Endothelial cell of coronary artery (primary cell): ENCODE data around the gene CELF5. TPM values are rescaled to one million over a fixed set of nuclear protein-coding genes. Genes with fewer than 3 reads are reported as not detected.

Source experiments
- total RNA-seq: library from RNA; depleted of rRNA; stranded (reverse); fragments of >200 nt; gene quantifications from 2 replicates; pipeline ENCODE4 v1.2.3, GENCODE V29; 2014

CELF5 gene
- total RNA-seq, result not detected in 2 replicates

GRCh38 chr19:3224346-3225168 lies at the start of gene CELF5:
CELF5 (plus strand) TSS chr19:3224661; CDS start chr19:3224740, 79 bp downstream.

DNA sequence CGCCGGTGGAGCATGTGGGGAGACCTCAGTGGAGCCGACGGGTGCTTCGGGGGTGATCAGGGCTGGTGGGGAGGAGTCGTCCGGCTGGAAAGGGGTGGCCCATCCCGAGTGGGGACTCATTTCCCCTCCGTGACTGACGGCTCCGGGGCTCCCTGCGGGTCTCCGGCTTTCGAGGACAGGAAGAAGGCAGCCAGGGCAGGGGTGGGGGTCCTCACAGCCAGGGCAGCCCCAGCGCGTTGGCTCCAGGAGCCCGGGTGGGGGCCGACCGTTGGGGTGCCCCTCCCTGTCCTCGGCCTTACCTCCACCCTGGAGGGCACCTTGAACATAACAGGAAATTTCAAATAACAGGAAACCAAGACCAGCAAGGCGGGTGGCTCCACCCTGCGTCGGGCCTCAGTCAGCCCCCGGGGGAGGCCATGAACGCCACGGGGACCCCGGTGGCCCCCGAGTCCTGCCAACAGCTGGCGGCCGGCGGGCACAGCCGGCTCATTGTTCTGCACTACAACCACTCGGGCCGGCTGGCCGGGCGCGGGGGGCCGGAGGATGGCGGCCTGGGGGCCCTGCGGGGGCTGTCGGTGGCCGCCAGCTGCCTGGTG lies 46.0 kb upstream of the CELF5 start, which contains the start of gene S1PR4:
S1PR4 (plus strand) TSS at position 393 of the 596 bp plus-strand sequence; CDS start at position 417, 24 bp downstream.

DNA sequence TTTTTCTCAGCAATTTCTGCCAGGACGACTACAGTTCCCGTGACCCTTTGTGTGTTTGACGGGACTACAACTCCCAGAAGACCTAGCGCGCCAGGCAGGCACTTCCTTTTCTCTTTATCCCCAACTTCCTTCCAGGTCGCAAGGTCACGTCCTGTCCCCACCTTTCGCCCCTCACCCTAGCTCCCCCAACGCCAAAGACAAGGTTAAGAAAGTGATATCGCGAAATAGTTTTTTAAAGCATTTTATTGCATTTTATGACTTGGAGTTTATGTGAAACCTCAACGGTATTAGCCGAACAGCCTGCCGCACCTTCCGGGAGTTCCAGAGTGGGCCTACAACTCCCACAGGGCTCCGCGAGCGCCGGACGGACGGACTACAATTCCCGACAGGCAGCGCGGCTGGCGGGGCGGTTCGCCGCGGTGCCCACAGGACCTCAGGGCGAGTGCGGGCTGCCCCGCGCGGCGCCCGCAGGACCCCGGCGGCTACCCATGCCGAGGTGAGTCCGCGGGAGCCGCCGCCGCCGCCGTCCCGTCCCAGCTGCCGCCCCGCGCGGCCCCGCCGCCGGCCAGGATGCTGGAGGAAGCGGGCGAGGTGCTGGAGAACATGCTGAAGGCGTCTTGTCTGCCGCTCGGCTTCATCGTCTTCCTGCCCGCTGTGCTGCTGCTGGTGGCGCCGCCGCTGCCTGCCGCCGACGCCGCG lies 38.9 kb upstream of the CELF5 start, which contains the start of gene NCLN:
NCLN (plus strand) TSS at position 470 of the 699 bp plus-strand sequence; CDS start at position 571, 101 bp downstream.

Other genes starting within 250 kb of the CELF5 start
- gene TLE6, start 247.1 kb upstream of the CELF5 start, total RNA-seq, result 0.99 and 4.5 TPM in 2 replicates
- 11.8 and 47.5 TPM in 2 replicates for gene TLE2, start 195.4 kb upstream of the CELF5 start, total RNA-seq
- 148 and 183 TPM in 2 replicates for gene TLE5, start 162.2 kb upstream of the CELF5 start, total RNA-seq
- 84.1 and 92.1 TPM in 2 replicates for gene GNA11, start 130.3 kb upstream of the CELF5 start, total RNA-seq
- gene GNA15, start 88.6 kb upstream of the CELF5 start, total RNA-seq, result under 0.01 TPM in 1 of 2 replicates, not detected in the other
- 0.47 and 1.1 TPM in 2 replicates for gene S1PR4, start 45.9 kb upstream of the CELF5 start, total RNA-seq
- 50.9 and 60.7 TPM in 2 replicates for gene NCLN, start 38.7 kb upstream of the CELF5 start, total RNA-seq
- gene NFIC, start 141.9 kb downstream of the CELF5 start, total RNA-seq, result 24.3 and 43.8 TPM in 2 replicates